H1 (cell line): ENCODE data around the gene TMPRSS2.

Source experiments
- BCL11A ChIP-seq, 2 experiments: IDR thresholded peaks; one replicate each; pipeline ENCODE4 v1.6.1; 2011; ENCODE audit warnings: low read depth in 2 of 2, low read length in 2 of 2, mild to moderate bottlenecking in 2 of 2
- CTCF ChIP-seq, 3 experiments: IDR thresholded peaks; 1 replicate in 2 of 3; 2 replicates in 1 of 3; pipeline versions ENCODE4 v1.5.1 to v1.6.1; 2011; ENCODE audit warnings: low read length in 3 of 3, mild to moderate bottlenecking in 3 of 3, inconsistent platforms in 2 of 3, low read depth in 1 of 3, moderate library complexity in 1 of 3; ENCODE audit not compliant: insufficient read depth in 1 of 3; ENCODE audit errors: control extremely low read depth in 1 of 3
- EZH2 ChIP-seq: fragments of 200-600 bp; sonication (generic); IDR thresholded peaks from 2 replicates; pipeline ENCODE4 v1.7.1; 2012; ENCODE audit warnings: low read depth, mild to moderate bottlenecking, moderate library complexity, low read length, inconsistent platforms; ENCODE audit not compliant: severe bottlenecking
- GTF2F1 ChIP-seq: IDR thresholded peaks from 2 replicates; pipeline ENCODE4 v1.6.1; 2012; ENCODE audit warnings: low read depth, low read length, improper control_type of control experiment, borderline replicate concordance
- POLR2A ChIP-seq, 2 experiments: IDR thresholded peaks; 1 replicate in 1 of 2; 2 replicates in 1 of 2; pipeline ENCODE4 v1.6.1; 2011; ENCODE audit warnings: low read depth in 2 of 2, low read length in 2 of 2, mild to moderate bottlenecking in 2 of 2; ENCODE audit errors: control extremely low read depth in 1 of 2
- POLR2AphosphoS5 ChIP-seq: IDR thresholded peaks from 2 replicates; pipeline ENCODE4 v1.6.1; 2011; ENCODE audit warnings: low read depth, low read length
- RAD21 ChIP-seq, 2 experiments: IDR thresholded peaks in 1 of 2; conservative IDR thresholded peaks in 1 of 2; 2 replicates each; pipeline ENCODE4 v1.6.1; 2011; ENCODE audit warnings: low read depth in 2 of 2, low read length in 2 of 2, improper control_type of control experiment in 1 of 2, inconsistent platforms in 1 of 2, mild to moderate bottlenecking in 1 of 2, moderate library complexity in 1 of 2
- RFX5 ChIP-seq: IDR thresholded peaks from 2 replicates; pipeline ENCODE4 v1.6.1; 2011; ENCODE audit warnings: low read depth, low read length, improper control_type of control experiment, borderline replicate concordance
- RNF2 ChIP-seq: fragments of 200-900, 300-1000 bp; sonication (generic); IDR thresholded peaks from 2 replicates; pipeline ENCODE4 v1.7.1; 2016; ENCODE audit warnings: borderline replicate concordance, low read depth, mild to moderate bottlenecking, antibody characterized with exemption, low read length; ENCODE audit not compliant: poor library complexity, severe bottlenecking; ENCODE audit errors: missing control alignments
- SP1 ChIP-seq: IDR thresholded peaks from 2 replicates; pipeline ENCODE4 v1.6.1; 2011; ENCODE audit warnings: low read depth, low read length
- SRF ChIP-seq: IDR thresholded peaks from 2 replicates; pipeline ENCODE4 v1.6.1; 2011; ENCODE audit warnings: mild to moderate bottlenecking, low read depth, low read length, moderate library complexity
- TEAD4 ChIP-seq: IDR thresholded peaks from 2 replicates; pipeline ENCODE4 v1.6.1; 2012; ENCODE audit warnings: low read depth, low read length, inconsistent platforms, mixed read lengths
- TF ChIP-seq, protein P1 (sequence below): IDR thresholded peaks from 2 replicates; pipeline ENCODE4 v1.6.1; 2011; ENCODE audit warnings: low read length, improper control_type of control experiment
- TF ChIP-seq, protein P2 (sequence below): IDR thresholded peaks from 2 replicates; pipeline ENCODE4 v1.6.1; 2012; ENCODE audit warnings: inconsistent platforms

DNA sequence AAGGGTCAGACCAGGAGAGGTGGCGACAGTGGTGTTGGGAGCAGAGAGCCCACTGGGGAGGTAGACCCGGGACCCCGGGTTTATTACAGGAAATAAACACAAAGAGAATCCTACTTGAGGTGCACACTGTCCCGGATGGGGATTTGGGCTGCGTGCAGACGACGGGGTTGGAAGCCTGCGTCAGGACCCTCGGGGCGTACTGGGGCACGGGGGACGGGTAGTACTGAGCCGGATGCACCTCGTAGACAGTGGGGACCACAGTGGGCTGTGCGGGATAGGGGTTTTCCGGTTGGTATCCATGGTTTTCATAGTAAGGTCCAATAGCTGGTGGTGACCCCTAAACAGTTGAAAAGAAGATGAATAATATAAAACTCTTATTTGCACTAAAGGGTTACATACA lies 13.7 kb downstream of the TMPRSS2 start:
- TF ChIP-seq SRF (no peak), RFX5 (no peak), TEAD4 (no peak), CTCF (IDR thresholded peaks at IDR 0.05; ENCODE audit: control extremely low read depth in 1 of 3, insufficient read depth in 1 of 3, low read depth in 1 of 3, low read length in 3 of 3) (no peak), GTF2F1 (no peak), POLR2AphosphoS5 (no peak), RAD21 (IDR thresholded peaks at IDR 0.05 in 1 of 2, conservative IDR thresholded peaks at IDR 0.05 in 1 of 2; ENCODE audit: low read depth in 2 of 2, low read length in 2 of 2) (no peak), BCL11A (IDR thresholded peaks at IDR 0.05; ENCODE audit: low read depth in 2 of 2, low read length in 2 of 2) (no peak), EZH2 (no peak), POLR2A (IDR thresholded peaks at IDR 0.05; ENCODE audit: control extremely low read depth in 1 of 2, low read depth in 2 of 2, low read length in 2 of 2) (no peak), RNF2 (no peak), SP1 (no peak)
- TF ChIP-seq, protein P1, sequence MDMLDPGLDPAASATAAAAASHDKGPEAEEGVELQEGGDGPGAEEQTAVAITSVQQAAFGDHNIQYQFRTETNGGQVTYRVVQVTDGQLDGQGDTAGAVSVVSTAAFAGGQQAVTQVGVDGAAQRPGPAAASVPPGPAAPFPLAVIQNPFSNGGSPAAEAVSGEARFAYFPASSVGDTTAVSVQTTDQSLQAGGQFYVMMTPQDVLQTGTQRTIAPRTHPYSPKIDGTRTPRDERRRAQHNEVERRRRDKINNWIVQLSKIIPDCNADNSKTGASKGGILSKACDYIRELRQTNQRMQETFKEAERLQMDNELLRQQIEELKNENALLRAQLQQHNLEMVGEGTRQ = no peak
- TF ChIP-seq, protein P2, sequence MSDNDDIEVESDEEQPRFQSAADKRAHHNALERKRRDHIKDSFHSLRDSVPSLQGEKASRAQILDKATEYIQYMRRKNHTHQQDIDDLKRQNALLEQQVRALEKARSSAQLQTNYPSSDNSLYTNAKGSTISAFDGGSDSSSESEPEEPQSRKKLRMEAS = no peak
